GM12864 (cell line): ENCODE measurements around the gene ITGB1BP2.
"Not testable (repeated sequence)": the region's sequence is repeated elsewhere in the genome, so short reads cannot be mapped to it uniquely, and the experiment has no call there.

Source experiments
- DNase-seq: peaks from one replicate; pipeline ENCODE4 v3.0.0-alpha.2; 2011; ENCODE audit warnings: low read depth
- H3K4me3 ChIP-seq: 2 replicates; pipeline ENCODE4 v1.5.1; 2011; ENCODE audit warnings: mild to moderate bottlenecking, low read depth, low read length, control low read depth
- TF ChIP-seq, protein P1 (sequence below): IDR thresholded peaks from 2 replicates; pipeline ENCODE4 v1.5.1; 2011; ENCODE audit warnings: low read depth, mild to moderate bottlenecking, moderate library complexity, low read length, control low read depth, inconsistent platforms; ENCODE audit errors: missing control alignments

Gene ITGB1BP2

DNA sequence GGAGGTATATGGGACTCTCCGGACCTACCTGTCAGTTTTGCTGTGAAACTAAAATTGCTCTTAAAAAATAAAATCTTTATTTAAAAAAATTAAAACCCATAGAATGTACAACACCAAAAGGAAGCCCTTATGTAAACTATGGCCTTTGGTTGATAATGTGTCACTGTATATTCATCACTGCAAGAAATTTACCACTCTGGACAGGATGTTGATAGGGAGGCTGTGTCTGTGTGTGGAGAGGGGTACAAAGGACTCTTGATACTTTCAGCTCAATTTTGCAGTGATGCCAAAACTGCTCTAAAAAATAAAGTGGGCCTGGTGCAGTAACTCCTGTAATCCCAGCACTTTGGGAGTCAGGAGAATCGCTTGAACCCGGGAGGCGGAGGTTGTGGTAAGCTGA is 44.7 kb upstream of the ITGB1BP2 start:
- TF ChIP-seq, protein P1, sequence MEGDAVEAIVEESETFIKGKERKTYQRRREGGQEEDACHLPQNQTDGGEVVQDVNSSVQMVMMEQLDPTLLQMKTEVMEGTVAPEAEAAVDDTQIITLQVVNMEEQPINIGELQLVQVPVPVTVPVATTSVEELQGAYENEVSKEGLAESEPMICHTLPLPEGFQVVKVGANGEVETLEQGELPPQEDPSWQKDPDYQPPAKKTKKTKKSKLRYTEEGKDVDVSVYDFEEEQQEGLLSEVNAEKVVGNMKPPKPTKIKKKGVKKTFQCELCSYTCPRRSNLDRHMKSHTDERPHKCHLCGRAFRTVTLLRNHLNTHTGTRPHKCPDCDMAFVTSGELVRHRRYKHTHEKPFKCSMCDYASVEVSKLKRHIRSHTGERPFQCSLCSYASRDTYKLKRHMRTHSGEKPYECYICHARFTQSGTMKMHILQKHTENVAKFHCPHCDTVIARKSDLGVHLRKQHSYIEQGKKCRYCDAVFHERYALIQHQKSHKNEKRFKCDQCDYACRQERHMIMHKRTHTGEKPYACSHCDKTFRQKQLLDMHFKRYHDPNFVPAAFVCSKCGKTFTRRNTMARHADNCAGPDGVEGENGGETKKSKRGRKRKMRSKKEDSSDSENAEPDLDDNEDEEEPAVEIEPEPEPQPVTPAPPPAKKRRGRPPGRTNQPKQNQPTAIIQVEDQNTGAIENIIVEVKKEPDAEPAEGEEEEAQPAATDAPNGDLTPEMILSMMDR: no peak
- DNase-seq: no peak
- no peak overlapping the region for H3K4me3 ChIP-seq

DNA sequence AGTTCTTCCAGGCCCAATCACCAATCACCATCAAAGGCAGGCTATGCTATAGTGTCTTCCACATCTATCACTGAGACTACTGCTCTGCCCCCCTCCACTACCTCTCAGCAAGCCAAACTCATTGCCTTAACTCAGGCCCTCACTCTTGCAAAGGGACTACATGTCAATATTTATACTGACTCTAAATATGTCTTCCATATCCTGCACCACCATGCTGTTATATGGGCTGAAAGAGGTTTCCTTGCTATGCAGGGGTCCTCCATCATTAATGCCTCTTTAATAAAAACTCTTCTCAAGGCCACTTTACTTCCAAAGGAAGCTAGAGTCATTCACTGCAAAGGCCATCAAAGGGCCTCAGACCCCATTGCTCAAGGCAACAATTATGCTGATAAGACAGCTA is 32.9 kb upstream of the ITGB1BP2 start:
- H3K4me3 ChIP-seq, DNase-seq: not testable (repeated sequence)

DNA sequence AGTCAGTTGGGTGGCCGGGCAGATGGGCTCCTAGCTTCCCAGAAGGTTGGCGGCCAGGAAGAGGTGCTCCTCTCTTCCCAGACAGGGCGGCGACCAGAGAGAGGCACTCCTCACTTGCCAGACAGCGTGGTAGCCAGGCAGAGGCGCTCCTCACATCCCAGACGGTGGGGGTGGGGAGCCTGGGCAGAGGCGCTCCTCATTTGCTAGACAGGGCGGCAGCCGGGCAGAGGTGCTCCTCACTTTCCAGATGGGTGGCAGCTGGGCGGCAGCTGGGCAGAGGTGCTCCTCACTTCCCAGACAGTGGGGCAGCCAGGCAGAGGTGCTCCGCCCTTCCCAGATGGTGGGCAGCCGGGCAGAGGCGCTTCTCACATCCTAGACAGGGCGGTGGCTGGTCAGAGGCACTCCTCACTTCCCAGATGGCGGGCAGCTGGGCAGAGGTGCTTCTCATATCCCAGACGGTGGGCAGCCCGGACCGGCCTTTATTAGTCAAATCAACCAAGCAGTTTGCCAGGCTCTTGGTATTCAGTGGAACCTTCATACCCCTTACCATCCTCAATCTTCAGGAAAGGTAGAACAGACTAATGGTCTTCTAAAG is 31.7 kb upstream of the ITGB1BP2 start:
- no peak overlapping the region for H3K4me3 ChIP-seq
- TF ChIP-seq, protein P1: no peak
- no peak for DNase-seq

DNA sequence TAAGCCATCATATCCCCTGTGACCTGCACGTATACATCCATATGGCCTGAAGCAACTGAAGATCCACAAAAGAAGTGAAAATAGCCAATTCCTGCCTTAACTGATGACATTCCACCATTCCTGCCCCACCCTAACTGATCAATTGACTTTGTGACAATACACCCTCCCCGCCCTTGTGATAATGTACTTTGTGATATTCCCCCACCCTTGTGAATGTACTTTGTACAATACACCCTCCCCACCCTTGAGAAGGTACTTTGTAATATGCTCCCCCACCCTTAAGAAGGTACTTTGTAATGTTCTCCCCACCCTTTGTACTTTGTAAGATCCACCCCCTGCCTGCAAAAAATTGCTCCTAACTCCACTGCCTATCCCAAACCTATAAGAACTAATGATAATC is 29.2 kb upstream of the ITGB1BP2 start:
- DNase-seq, H3K4me3 ChIP-seq: not testable (repeated sequence)

DNA sequence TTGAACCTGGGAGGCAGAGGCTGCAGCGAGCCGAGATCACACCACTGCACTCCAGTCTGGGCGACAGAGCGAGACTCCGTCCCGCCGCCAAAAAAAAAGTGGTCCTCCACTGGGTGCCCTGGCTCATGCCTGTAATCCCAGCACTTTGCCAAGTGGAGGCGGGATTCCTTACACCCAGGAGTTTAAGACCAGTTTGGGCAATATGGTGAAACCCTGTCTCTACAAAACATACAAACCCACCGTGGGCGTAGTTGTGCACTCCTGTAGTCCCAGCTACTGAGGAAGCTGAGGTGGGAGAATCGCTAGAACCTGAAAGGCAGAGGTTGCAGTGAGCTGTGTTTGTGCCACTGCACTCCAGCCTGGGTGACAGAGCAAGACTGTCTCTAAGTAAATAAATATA is 20.2 kb upstream of the ITGB1BP2 start:
- not testable (repeated sequence) for DNase-seq, H3K4me3 ChIP-seq

DNA sequence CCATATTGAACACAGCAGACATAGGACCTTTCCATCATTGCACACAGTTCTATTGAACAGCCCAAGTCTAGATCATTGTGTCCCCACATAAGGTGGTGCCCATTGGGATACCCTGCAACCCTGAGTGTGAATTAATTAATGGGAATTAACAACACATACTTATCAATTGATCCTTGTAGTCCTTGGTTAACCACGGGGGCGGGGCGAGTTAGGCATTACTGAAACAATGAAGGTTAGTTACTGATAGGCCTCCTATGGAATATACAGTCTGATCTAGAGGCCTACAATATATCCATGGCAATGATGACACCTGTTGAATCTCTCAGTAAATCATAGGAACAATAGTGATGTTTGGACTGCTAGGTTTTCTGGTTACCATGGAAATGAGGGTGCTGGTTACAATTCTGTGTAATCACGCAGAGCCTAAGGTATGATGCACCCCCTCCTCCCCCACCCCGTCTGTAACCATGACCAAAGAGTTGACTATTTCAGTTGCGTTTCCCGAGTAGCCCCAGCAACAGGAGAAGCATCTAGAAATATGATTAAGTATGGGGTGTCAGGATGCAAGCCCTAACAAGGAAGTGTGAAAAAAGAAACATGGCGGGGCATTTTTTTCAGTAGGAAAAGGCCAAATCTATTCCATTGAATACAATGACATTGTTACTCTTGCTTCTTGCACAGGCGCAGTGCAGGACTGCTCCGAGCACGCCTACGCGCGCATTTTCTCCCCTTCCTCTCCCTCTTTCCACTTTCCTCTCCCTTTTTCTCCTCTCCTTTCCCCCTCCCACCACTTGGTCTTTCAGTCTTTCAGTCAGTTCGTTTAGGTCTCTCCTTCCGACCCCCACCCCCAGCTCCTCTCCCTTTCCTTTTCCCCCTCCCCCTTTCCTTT is 18.8 kb upstream of the ITGB1BP2 start:
- TF ChIP-seq, protein P1: no peak
- H3K4me3 ChIP-seq: peak overlapping the region; percentile 48
- DNase-seq: peak; percentile 21

DNA sequence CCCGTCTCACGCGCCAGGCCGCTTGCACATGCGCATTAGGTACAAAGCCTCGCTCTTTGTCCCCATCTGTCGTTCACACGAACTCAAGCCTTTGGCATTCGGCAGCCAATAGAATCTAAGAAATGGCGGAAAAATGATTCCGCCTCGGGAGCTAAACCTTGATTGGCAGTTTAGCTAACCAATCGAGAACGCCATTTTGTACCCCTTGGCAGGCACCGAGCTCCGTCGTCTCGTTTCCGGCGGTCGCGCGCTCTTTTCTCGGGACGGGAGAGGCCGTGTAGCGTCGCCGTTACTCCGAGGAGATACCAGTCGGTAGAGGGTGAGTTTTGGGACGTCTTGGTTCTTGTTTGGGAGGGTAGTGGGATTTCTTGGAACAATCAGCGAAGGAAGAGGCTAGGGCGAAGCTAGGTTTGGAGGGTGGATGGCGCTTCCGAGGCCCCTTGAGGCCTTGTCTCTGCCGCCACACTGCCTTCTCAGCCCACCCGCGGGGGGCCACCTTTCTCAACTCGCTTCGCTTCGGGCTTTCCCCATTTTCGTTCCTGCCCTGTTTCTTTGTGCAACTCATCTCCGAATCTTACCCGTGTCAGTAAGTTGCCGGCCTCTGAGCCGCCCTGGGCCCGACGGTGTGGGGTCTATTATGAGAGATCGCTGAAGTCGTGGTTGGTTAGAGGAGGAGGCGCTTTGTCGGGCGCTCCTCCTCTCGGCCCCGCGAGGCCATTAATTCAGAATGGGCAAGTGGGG is 18.0 kb upstream of the ITGB1BP2 start, which contains the start of gene NONO:
TSS of gene NONO (plus strand) at position 233 of the 741 bp plus-strand sequence. CDS start 7,003 bp downstream, outside the sequence.
- peak within 1 kb of the TSS; percentile 94 for H3K4me3 ChIP-seq
- DNase-seq: peak; percentile 99
- TF ChIP-seq, protein P1: peak; percentile 4

DNA sequence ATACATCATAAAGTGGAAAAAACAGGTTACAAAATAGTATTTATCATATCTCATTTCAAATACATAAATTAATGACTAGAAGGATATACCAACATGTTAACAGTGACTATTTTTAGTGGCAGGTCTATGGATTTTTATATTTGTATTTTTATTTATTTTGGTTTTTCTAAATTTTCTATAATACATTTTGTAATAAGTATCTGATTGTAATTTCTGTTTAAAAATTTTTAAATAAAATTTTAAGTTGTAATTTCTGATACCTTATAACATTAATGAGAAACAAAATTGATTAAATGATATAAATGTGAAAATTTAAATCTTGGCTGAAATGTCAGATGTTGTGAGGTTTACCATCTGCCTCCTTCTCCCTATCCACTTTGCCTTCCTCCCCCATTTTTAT is 15.6 kb upstream of the ITGB1BP2 start:
- TF ChIP-seq, protein P1: no peak
- DNase-seq: no peak
- peak overlapping the region; percentile 94; the same call in 1 of the 2 replicates for H3K4me3 ChIP-seq
